ENCODE data around the gene WDR53.
A peak's percentile ranks its signal among the peaks of the same experiment; 100 is the strongest.

GRCh38 chr3:196537319-196537984, 30.9 kb downstream of the WDR53 start:
- TF ChIP-seq CTCF (IDR thresholded peaks at IDR 0.05; ENCODE audit: insufficient read depth, low read length) (peak; percentile 34), POLR2AphosphoS5 (IDR thresholded peaks at IDR 0.05; ENCODE audit: low read depth) (no peak), GABPA (IDR thresholded peaks at IDR 0.05; ENCODE audit: low read depth) (no peak)
